ENCODE results near the gene FGF12.

The FGF12 gene

DNA sequence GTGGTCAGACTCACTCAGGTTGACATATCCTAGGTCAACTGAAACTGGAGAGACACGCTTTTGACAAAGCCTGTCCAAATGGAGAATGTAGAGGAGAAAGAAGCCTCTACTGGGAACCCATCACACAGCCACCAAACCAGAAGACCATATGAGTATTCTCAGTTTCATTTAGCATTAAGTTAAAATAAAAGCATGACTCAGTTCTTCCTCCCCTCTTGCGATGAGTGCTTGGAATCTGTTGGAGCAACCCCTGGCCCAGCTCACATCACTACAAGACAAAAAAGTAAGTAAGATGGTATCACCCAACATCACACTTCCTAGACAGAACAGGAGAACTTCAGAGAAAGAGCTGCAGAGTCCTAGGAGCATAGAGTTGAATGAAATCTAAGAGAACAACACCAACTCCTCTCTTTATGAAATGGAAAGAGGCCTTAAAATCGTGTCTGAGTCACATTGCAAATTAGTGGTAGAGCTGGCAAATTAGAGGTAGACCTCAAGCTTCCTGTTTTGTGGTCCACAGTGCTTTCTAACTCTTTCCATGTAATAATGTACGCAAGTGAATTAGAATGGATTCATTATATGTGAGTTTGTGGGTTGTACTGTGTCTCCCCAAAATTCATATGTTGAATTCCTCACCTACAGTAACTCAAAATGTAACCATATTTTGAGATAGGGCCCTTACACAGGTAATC, 51.2 kb downstream of the FGF12 start:
- no peak for DNase-seq

GRCh38 chr3:192655628-192656027, 71.7 kb downstream of the FGF12 start:
- no peak for DNase-seq

DNA sequence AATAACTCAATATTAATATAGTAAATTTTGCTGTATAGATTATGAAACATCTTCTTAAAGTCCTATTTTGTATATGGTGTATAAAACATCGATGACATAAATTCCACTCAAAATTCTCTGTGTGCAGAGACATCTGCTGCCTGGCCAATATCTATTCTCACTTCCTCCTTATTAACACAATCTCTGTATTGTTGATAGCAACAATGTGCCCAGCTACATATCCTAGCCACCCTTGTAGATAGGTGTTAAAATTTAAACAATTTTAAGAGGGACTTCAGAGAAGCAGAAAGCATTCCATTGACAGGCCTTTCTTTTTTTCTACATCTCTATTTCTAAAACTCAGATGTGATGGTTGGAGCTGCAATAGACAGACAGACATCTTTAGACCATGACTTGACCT, 72.3 kb downstream of the FGF12 start:
- no peak for DNase-seq

DNA sequence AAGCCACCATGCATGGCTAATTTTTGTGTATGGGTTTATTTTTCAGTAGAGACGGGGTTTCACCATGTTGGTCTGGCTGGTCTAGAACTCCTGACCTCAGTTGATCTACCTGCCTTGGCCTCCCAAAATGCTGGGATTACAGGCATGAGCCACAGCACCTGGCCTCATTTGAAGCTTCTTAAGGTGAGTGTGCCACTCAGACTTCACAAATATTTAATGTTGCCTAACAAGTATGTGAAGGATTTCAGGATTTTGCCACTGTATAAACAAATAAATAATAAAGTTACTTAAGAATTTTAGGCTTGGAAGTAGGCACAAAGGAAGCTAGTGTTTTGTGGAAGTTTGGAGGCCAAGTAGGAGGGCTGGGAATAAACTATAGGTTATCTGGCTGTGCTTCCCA, 73.5 kb downstream of the FGF12 start:
- no peak for DNase-seq

- no peak for DNase-seq
Observed at GRCh38 chr3:192652727-192653126, 74.6 kb downstream of the FGF12 start.

DNA sequence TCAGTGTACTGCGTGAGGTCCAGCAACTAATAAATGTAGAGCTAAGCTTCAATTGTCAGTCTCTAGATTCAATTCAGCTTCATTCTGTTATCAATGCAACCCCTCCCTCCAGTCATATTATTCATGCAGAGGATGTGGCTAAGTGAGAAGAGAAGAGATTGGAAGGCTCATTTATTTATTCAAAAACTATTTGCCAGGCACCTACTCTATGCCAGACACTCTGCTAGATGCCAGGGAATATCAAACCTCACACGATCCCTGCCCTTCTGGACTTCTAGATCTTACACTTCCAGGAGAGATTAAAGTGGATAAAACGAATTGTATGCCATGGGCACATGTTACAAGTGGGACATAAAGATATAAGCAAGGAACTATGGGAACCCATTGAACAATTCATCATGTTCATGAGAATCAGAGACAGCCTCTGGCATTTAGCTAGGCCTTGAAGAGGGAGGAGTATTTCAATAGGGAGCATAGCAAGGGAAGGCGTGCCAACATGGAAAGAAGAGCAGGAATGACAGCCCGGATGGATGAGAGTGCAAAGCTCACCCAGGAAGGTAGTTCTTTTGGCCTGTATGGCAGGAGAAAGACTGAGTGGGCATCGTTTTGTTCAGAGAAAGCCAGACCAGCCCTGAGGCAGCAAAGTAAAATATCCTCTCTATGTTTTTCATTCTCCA, 75.4 kb downstream of the FGF12 start:
- DNase-seq, result no peak

DNA sequence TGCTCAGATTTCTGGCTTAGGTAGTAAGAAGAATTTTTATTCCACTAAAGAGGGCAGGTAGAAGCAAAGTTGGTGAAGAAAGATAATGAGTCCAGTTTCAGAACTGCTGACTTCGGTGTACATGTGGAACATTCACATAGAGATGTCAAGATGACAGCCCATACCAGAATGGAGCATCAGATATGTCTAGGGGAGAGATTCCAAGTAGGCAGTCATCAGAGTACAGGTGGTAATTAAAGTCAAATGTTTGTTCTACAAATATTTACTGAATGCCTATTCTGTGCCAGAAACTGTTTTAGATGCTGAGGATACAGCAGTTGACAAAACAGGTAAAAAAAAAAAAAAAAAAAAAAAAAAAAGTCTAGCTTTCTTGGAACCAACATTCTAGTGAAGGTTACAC, 81.9 kb downstream of the FGF12 start:
- DNase-seq, result no peak

DNA sequence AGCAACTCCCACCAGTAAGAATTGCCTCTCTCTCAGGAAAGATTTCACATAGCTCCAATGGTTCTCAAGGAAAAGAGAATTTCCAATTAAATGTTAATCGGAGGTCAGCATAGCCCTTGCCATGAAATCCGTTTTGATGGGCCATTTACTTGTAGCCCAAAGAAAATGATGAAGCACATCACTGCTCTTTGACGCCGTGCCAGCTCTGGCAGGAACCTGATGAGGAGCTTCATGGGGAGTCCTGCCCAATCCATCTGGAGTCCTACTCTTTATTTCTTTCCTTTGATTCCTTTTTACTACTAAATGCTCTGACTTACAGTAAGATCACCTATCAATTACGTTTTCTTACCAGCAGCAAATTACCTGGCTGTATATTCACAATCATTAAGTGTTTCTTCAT, 84.7 kb downstream of the FGF12 start:
- DNase-seq, result no peak

- DNase-seq, result no peak
Observed at GRCh38 chr3:192641919-192642318, 85.4 kb downstream of the FGF12 start.

DNA sequence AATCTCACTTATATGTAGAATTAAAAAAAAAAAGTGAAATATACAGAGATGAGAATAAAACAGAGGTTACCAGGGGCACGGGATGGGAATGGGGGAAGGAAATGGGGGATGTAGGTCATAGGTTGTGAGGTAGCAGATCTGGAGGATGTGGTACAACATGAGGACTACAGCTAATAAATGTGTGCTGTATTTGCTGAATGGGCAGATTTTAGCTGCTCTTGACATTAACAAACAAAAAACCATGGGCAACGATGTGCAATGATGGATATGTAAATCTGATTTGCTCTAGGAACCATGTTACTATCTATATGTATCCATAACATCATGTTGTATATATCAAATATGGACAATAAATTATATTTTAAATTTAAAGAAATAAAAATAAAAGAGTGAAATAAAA, 87.4 kb downstream of the FGF12 start:
- no peak for DNase-seq

GRCh38 chr3:192637803-192638202, 89.5 kb downstream of the FGF12 start:
- DNase-seq, result no peak

GRCh38 chr3:192636517-192637444, 90.6 kb downstream of the FGF12 start:
- no peak for DNase-seq

GRCh38 chr3:192629429-192629828, 97.9 kb downstream of the FGF12 start:
- DNase-seq, result no peak

DNA sequence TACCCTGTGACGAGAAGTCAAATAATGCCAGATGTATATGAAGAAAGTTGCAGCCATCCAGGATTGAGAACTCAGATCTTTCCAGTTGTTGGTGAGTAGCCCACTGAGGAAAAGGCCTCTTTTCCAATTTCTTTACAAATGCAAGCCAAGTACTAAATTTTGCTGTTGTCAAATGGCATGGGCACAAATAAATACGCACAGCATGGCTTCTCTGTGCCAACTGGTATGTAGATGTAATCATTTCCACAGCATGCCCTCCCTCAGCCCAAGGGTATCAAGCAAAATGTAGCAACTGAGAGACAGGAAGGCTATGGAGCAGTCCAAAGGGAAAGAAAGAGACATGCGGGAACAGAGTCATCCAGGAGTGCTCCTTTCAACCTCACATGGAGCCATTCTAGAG, 105.4 kb downstream of the FGF12 start:
- DNase-seq, result no peak

GRCh38 chr3:192620275-192620674, 107.1 kb downstream of the FGF12 start:
- DNase-seq, result no peak

DNA sequence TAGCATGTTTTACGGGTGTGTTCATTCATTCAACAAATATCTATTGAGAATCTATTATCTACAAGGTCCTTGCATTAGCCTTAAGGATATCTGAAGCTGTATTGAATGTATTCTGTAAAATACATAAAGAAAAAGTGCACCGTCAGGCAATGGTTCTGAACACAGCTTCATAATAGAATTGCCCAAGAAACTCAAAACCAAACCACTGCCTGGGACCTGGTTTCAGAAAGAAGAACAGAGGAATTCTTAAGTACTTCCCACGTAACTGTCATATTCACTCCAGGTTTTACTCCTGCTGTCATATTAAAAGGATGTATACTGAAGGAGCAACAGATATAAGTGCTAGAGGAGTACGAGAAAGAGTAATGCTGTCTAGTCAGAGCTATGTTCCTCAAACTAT, 115.9 kb downstream of the FGF12 start:
- no peak for DNase-seq

GRCh38 chr3:192608726-192609600, 118.4 kb downstream of the FGF12 start:
- no peak for DNase-seq

DNA sequence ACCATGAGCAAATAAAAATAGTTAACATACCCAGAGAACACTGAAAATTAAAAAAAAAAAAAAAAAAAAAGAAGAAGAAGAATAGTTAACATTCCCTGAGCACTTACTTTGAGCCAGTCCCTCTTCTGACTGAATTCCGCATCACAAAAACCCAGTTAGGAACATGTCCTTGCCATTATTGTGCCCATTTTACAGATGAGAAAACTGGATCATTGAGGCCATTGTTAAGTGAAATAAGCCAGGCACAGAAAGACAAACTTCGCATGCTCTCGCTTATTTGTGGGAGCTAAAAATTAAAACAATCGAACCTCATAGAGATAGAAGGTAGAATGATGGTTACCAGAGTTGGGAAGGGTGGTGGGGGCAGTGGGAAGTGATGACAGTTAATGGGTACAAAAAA, 119.5 kb downstream of the FGF12 start:
- DNase-seq, result no peak

DNA sequence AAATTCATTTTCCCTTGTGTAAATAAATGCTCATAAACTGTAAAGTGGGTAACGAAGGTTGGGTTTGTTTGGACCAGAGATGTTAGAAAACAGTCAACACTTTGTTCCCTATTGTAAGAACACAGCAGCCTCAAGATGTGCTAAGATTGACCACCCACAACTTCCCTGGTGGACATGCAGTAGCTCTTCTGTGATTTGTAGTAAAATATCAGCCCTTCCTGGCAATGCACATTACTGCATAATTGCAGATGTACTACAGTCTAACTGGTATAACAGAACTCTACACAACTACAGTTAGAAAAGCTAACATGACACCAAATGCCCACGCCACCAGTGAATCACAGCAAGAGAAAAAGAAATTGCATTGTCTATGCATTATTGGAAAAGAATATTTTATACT, 129.4 kb downstream of the FGF12 start:
- DNase-seq, result no peak

DNA sequence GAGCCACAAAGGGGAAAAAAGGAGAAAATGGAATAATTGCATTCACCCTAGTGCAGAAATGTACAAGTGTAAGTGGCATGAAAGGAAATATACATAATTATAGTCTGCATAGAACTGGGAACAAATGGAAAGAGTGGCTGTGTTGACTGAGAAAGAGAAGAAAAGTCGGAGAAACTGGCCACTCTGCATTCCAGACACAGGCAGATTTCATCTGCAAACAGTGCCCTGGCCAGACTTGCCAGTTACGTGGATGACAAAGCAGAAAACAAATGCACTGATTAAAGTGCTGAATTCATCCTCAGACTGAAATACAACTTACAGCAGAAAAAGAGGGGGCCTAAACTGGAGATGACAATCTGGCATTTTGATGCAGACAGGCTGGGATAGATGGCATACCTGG, 129.8 kb downstream of the FGF12 start:
- no peak for DNase-seq

- DNase-seq, result no peak
Observed at GRCh38 chr3:192578729-192579128, 148.6 kb downstream of the FGF12 start.

GRCh38 chr3:192577811-192578210, 149.5 kb downstream of the FGF12 start:
- DNase-seq, result no peak

DNA sequence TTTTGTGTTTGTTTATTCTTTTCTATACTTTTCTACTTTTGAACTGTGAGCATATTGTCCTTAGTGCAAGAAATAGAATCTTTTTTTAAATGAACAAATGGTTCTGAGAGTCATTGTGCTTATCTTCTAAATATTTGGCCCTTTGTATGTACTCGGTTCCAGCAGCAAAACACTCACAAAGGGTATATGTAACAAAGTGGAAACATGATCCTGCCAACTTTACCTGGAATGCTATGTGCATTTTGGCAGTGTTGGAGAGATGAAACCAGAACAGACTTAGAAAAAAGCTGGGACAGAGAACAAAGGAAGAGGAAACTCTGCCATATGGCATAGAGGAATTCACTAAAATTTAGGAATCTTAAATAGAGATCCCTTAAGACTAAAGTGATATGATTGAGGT, 150.1 kb downstream of the FGF12 start:
- DNase-seq, result no peak

Measured in activated CD4-positive, CD25-positive, alpha-beta regulatory T cell treated with anti-CD3 and anti-CD28 coated beads, Interleukin-2, amount 50 U/mL, for 72 hours (primary cell).